ENCODE measurements around the gene CHD1.

Gene CHD1

DNA sequence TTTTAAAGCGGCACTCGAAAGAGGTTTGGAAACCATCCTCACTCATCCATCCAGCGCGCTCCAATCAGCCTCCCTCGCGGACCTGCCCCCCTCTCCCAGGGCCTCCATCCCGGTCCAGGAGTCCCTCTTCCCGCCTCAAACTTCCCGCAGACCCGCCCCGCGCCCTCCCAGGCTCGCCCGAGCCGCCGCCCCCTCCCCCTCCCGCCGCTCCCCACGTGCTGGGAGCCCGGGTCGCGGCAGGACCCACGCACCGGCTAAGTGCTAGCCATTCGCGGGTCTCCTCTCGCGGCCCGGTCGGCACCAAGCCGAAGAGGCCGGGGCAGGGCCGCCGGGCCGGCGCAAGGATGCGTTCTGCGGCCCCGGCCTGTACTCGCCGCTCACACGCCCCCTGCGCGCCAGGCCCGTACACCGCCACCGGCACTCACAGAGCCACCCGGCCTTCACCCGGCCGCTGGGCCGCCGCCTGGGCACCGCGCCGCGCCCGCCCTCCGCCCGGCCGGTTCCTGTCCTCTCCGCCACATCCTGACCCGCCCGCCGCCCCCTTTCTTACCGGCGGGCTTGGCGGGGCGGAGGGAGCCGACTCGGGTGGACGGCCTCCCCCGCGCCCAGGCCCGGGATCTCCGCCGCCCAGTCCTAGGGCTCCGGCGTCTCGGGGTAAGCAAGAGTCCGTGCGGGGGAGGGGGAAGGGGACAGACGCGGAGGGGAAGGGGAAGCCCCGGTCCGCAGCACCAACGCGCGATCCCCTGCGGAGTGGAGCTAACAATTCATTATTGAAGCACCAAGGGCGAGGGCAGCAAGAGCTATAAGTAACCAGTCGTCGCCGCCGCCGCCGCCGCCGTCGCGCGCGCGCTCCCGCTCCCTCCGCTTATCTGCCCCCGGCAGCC lies 576 bp downstream of the CHD1 start:
- peaks cover 7 to 19% of the 10 kb centered on the region in 2 donors for H3K36me3 Mint-ChIP-seq
- H3K4me3 Mint-ChIP-seq = peak overlapping the region; percentile 91 to 92
- H3K9me3 Mint-ChIP-seq = no peaks in the 10 kb centered on the region
- ATAC-seq (replicated peaks) = peak; percentile 38 to 39
- DNase-seq = no peak
- H3K27me3 Mint-ChIP-seq = no peaks in the 10 kb centered on the region
- peaks cover 7 to 16% of the 10 kb centered on the region in 2 donors for H3K4me1 Mint-ChIP-seq
- H3K27ac Mint-ChIP-seq = peak overlapping the region; percentile 100

DNA sequence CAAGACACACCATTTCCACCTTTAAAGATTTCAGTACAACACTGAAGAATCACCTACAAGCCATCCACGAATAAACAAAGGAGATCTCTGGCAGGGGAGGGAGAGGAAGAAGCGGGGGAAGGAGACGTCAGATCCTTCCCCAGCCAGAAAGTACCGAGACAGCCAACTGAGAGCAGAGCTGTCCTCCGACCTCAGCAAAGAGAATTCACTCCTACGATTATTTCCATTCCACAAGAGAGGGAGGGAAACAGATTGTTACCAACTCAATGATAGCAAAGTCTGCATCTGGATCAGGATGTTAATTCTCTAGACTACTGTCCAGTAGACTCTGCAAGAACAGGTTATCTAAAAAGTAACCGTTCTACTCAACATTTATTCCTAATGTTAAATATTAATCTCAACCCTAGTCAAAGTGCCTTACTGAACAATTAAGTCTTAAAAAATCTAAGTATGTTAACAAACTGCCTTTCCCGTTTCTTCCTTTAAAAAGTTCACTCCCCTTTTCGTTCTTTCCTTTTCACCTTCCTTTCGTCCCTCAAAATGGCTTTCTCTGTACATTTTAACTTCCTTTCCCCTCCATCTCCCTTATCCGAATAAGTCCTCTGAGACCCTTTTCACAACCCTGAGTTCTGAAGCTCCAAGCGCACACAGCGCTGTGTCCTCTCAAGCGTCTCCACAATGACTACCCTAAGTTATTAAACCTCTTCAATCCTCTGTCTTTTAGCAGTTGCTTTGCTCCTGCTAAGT lies 1.4 kb downstream of the CHD1 start:
- peaks cover 10 to 26% of the 10 kb centered on the region in 2 donors for H3K36me3 Mint-ChIP-seq
- peak in 1 of 2 donors; percentile 12 for ATAC-seq (replicated peaks)
- no peaks in the 10 kb centered on the region for H3K27me3 Mint-ChIP-seq
- H3K4me3 Mint-ChIP-seq = peak overlapping the region; percentile 91 to 92
- peak overlapping the region; percentile 95 for H3K27ac Mint-ChIP-seq
- DNase-seq = peak; percentile 28
- no peaks in the 10 kb centered on the region for H3K9me3 Mint-ChIP-seq
- peaks cover 4 to 14% of the 10 kb centered on the region in 2 donors for H3K4me1 Mint-ChIP-seq

DNA sequence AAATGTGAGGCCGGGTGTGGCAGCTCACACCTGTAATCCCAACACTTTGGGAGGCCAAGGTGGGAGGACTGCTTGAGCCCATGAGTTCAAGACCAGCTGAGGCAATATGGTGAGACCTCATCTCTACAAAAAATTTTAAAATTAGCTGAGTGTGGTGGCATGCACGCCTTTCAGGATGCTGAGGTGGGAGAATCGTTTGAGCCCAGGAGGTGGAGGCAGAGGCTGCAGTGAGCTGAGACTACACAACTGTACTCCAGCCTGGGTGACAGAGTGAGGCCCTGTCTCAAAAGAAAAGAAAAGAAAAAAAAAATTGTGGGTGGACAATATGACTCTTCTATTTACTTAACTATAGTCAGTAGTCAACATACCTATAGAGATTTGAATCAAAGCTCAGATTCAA lies 4.8 kb downstream of the CHD1 start:
- no peak for ATAC-seq (replicated peaks)
- no peak for DNase-seq
- Mint-ChIP-seq H3K27ac (no peak overlapping the region), H3K9me3 (no peaks in the 10 kb centered on the region), H3K36me3 (peaks cover 21 to 43% of the 10 kb centered on the region in 2 donors), H3K27me3 (no peaks in the 10 kb centered on the region), H3K4me3 (no peak overlapping the region), H3K4me1 (peaks cover 12 to 26% of the 10 kb centered on the region in 2 donors)

DNA sequence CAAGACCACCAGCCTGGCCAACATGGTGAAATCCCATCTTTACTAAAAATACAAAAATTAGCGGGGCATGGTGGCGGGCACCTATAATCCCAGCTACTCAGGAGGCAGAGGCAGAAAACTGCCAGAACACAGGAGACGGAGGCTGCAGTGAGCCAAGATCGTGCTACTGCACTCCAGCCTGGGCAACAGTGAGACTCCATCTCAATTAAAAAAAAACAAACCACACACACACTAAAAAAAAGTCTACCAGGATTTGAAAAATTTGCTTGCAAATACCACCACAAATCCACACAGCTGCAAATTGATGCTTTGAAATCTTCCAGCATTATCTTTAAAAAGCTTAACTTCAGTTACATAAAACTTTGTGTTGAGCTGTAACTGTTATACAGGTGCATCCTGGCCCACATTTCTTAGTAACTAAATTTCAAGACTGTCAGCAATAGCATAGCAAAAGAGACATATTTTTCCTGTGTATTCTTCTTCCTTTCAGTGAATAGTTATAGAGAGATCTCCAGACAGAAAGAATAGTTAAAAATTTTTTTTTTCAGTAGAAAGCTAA lies 6.8 kb downstream of the CHD1 start:
- Mint-ChIP-seq H3K36me3 (peaks cover 30 to 54% of the 10 kb centered on the region in 2 donors), H3K4me3 (peak overlapping the region in 1 of 2 donors; percentile 28), H3K4me1 (peaks cover 16 to 46% of the 10 kb centered on the region in 2 donors)

DNA sequence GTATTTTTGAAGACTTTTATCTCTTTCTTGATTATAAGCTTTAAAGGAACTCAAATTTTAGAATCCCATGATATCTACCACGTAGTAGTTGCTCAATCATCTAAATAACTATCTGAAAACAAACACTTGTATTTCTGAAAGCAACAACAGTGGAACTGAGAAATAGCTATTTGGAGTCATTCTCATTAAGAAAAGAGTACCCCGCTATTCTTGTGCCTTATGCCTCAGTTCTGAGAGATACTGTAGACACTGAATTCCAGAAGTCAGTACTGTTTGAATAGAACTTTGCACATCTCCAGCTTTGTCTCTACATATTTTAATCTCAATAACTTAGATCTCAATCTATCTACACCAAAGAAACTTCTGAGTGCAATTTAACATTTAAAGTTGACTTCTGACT lies 11.4 kb downstream of the CHD1 start:
- DNase-seq (no peak), ATAC-seq (replicated peaks) (no peak)
- Mint-ChIP-seq H3K36me3 (peaks cover 21 to 52% of the 10 kb centered on the region in 2 donors), H3K4me3 (no peak overlapping the region), H3K27ac (peak overlapping the region; percentile 37), H3K9me3 (no peaks in the 10 kb centered on the region), H3K27me3 (no peaks in the 10 kb centered on the region), H3K4me1 (peaks cover 20 to 63% of the 10 kb centered on the region in 2 donors)

More for the DNA sequence above, 6.8 kb downstream of the CHD1 start:
- Mint-ChIP-seq H3K9me3 (no peaks in the 10 kb centered on the region), H3K27me3 (no peaks in the 10 kb centered on the region), H3K27ac (peak overlapping the region; percentile 20)
- ATAC-seq (replicated peaks) (no peak), DNase-seq (no peak)

DNA sequence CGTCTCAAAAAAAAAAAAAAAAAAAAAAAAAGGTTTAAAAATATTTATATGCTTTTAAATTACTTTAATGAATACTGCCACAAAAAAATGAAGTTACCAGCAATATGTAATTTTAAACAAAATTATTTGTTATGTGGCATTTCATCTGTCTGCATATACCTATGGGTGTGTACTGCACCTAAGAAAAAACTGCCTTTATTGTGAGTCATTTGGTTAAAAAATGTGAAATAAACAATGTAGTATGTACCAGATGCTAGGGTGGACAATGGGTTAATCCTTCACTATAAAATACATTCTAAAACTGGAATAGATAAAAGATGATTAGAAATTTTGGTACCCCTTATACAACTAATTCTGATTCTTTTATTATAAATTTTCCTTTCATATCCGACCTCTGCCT lies 12.3 kb downstream of the CHD1 start:
- peaks cover 16 to 64% of the 10 kb centered on the region in 2 donors for H3K4me1 Mint-ChIP-seq
- H3K9me3 Mint-ChIP-seq = no peaks in the 10 kb centered on the region
- no peak overlapping the region for H3K4me3 Mint-ChIP-seq
- DNase-seq (no peak), ATAC-seq (replicated peaks) (no peak)
- H3K36me3 Mint-ChIP-seq = peaks cover 18 to 45% of the 10 kb centered on the region in 2 donors
- no peaks in the 10 kb centered on the region for H3K27me3 Mint-ChIP-seq
- H3K27ac Mint-ChIP-seq = no peak overlapping the region

DNA sequence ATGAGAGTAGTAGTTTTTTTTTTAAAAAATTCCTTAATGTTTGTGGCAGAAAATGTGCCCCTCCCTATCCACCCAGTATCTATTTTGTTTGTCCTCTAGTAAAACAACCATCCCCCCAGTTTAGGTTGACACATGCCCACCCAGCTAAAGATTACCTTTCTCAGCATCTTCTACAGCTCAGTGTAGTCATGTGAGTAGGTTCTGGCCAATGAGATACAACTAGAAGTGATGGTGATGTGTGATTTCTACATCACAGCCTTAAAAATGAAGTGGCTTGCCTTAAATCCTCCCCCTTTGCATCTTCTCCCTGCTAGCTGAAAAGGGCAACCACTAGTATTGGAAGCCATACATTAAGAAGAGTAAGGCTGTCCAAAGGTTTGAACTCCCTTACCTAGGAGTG lies 14.9 kb downstream of the CHD1 start:
- H3K27me3 Mint-ChIP-seq = no peaks in the 10 kb centered on the region
- H3K36me3 Mint-ChIP-seq = peaks cover 17 to 39% of the 10 kb centered on the region in 2 donors
- H3K27ac Mint-ChIP-seq = no peak overlapping the region
- H3K4me3 Mint-ChIP-seq = no peak overlapping the region
- no peaks in the 10 kb centered on the region for H3K9me3 Mint-ChIP-seq
- DNase-seq (no peak), ATAC-seq (replicated peaks) (peak in 1 of 2 donors; percentile 39)
- peaks cover 31 to 74% of the 10 kb centered on the region in 2 donors for H3K4me1 Mint-ChIP-seq

DNA sequence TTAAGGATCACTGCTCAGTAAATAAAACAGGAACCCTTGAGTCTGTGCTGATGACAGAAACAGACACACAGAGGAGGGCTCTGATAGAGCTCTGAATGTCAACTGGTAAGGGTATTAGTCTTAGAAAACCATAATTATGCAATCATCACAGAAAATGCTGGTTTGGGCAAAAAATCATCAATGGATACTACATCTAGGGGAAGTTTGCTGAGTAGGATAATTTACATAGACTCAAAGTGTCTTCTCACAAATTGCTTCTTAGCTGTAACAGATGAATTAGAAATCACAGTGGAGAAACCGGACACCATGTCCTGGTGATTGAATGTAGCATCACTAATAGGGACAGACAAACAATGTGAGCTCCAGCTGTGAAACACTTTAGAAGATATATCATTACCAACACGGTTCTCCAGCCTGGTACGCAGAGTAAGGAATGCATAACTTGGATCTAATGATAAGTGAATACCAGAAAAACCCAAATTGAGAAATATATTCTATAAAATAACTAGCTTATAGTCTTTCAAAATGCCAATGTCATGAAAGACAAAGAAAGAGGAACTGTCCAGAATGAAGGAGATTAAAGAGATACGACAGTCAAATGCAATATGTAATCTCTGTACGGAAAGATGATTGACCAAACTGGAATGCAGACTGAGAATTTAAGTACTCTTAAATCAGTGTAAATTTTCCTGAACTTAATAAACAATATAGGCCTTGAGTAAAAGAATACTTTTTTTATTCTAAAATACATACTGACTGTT lies 17.3 kb downstream of the CHD1 start:
- Mint-ChIP-seq H3K27ac (no peak overlapping the region), H3K36me3 (peaks cover 10 to 17% of the 10 kb centered on the region in 2 donors), H3K4me1 (peaks cover 32 to 61% of the 10 kb centered on the region in 2 donors), H3K27me3 (no peaks in the 10 kb centered on the region), H3K4me3 (no peak overlapping the region), H3K9me3 (no peaks in the 10 kb centered on the region)
- ATAC-seq (replicated peaks) (peak; percentile 72 to 79), DNase-seq (no peak)

DNA sequence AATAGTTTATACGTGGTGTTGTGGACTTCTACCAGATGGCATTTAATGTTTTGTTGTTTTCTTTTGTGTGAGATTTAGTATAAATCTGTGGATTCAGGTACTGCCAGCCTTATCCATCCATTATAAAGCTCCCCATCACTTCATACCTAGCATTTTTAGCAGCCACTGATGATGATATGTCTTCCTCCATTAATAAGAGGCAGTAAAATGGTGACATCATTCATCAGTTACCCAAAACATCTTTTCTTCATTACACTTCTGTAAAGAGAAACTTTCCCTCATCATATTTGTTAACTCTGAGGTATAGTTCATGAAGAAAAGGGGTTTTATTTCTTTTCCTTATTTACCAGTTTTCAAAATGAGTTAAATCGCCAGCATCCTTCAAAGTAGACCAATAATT lies 19.4 kb downstream of the CHD1 start:
- no peak overlapping the region for H3K4me3 Mint-ChIP-seq
- H3K27ac Mint-ChIP-seq = peak overlapping the region; percentile 2
- H3K36me3 Mint-ChIP-seq = peaks cover 10 to 11% of the 10 kb centered on the region in 2 donors
- no peak for ATAC-seq (replicated peaks)
- H3K9me3 Mint-ChIP-seq = no peaks in the 10 kb centered on the region
- DNase-seq = no peak
- H3K27me3 Mint-ChIP-seq = no peaks in the 10 kb centered on the region
- peaks cover 36 to 52% of the 10 kb centered on the region in 2 donors for H3K4me1 Mint-ChIP-seq

DNA sequence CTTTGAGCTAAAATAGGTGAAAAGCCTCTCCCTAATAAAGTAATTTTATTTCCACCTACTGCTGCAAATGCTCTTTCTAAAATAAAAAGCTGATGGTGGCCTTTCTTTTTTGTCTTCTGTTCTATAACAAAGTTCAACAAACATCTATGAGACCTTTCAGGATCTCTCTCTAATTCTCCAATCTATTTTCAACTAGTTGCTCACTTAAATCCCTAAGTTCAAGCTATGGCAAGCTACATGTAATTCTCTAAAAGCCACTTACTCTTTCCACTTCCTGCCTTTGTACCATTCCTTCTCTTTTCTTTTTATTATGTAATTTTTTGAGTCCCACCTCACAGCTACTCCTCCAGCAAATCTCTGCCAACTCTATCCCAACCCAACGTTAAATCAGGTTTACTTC lies 20.9 kb downstream of the CHD1 start:
- Mint-ChIP-seq H3K36me3 (peaks cover 10 to 11% of the 10 kb centered on the region in 2 donors), H3K4me3 (no peak overlapping the region), H3K4me1 (peaks cover 31 to 45% of the 10 kb centered on the region in 2 donors), H3K27me3 (no peaks in the 10 kb centered on the region), H3K9me3 (no peaks in the 10 kb centered on the region), H3K27ac (peak overlapping the region; percentile 6)
- ATAC-seq (replicated peaks) (no peak), DNase-seq (no peak)

DNA sequence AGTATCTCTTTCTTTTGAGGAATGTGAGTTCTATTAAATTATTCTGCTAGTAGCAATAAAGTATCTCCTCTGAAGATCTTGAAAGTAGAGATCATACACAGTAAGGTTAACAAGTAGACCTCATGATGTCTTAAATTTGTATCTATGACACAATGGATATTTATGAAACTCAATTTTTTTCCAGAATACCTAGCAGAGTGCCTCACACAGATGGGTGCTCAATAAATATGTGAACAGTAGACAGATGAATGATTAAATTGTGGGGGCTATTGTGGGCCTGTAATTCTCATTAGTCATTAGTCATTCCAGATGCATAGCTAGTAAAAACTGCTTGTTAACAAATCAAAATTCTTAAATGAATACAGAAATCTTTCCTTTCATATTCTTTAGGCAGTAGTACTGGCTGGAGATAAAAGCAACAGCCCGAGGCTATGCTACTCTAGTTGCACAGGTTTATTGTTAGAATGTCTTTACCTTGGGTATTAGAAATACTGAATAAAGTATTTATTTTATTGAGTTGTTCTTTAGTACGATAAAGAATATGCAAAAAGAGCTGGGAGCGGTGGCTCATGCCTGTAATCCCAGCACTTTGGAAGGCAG lies 22.0 kb downstream of the CHD1 start:
- no peak for DNase-seq
- Mint-ChIP-seq H3K4me3 (no peak overlapping the region), H3K36me3 (peaks cover 14% of the 10 kb centered on the region in 2 donors), H3K27ac (no peak overlapping the region), H3K27me3 (no peaks in the 10 kb centered on the region), H3K9me3 (no peaks in the 10 kb centered on the region), H3K4me1 (peaks cover 31 to 40% of the 10 kb centered on the region in 2 donors)
- no peak for ATAC-seq (replicated peaks)

DNA sequence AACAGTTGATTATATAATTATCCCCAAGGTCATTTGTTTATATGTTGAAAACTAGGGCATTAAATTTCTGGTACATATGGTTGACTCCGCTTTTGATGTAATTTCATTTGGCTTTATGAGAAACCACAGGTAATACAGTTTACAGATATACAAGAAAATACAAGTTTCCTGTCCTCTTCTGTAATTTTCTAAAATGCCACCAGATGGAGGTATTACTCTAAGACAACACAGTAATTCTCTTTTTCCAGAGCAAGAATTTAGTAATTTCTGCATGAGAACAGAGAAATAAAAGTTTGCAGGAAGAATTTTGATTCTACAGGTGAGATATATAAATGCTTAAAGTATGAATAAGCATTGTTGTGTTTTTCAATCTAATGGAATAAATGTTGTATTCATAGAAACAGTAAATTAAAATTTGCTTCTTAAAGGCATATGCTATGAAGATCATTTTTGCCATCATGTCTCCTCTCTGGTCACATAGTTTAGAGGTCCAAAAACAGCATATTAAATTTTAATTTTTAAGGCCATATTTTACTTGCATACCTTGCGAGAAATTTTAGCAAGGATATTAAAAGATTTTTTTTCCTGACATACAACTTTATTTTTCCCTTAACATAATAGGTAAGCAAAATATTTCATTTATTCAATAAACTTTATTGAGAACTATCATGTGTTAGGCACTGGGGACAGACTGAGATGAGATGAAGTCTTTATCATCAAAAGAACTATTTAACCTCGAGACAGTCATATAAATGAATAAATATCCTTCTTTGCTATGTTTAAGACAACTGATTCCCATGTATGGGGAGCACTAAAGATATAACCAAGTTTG lies 22.7 kb downstream of the CHD1 start:
- Mint-ChIP-seq H3K9me3 (no peaks in the 10 kb centered on the region), H3K4me1 (peaks cover 26 to 32% of the 10 kb centered on the region in 2 donors), H3K27ac (no peak overlapping the region), H3K36me3 (peaks cover 14 to 17% of the 10 kb centered on the region in 2 donors), H3K27me3 (no peaks in the 10 kb centered on the region), H3K4me3 (no peak overlapping the region)
- no peak for ATAC-seq (replicated peaks)
- DNase-seq = no peak

DNA sequence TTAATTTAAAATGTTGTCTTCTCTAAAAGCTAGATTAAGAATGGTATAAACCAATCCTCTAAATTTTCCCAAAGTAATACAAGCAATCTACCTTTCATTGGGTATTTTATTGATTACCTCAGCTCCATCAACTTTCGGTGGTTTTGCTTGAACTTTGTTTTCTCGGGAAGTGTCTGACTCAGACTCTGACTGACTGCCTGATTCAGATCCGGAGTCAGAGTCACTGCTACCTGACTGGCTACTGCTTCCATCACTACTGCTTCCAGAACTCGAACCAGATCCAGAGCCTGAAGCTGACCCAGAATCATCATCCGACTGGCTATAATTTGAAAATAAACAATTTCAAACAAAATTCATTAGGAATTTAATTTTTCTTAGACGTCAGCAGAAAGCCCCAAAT lies 24.0 kb downstream of the CHD1 start:
- Mint-ChIP-seq H3K27me3 (no peaks in the 10 kb centered on the region), H3K36me3 (peaks cover 16% of the 10 kb centered on the region in 2 donors), H3K27ac (no peak overlapping the region), H3K9me3 (no peaks in the 10 kb centered on the region), H3K4me3 (no peak overlapping the region), H3K4me1 (peaks cover 19 to 22% of the 10 kb centered on the region in 2 donors)
- no peak for DNase-seq
- no peak for ATAC-seq (replicated peaks)

Data from stimulated activated naive B cell treated with anti-CD40 and anti-IgM and Interleukin-4, amounts not matched to agents 10 μg/mL and 1 μg/mL and 100 μg/mL, for 72 hours (primary cell).